Panc1 (cell line): ENCODE measurements around the gene PTK6. TPM values are rescaled to one million over a fixed set of nuclear protein-coding genes. Genes with fewer than 3 reads are reported as not detected.
A peak's percentile ranks its signal among the peaks of the same experiment; 100 is the strongest.

ENCODE experiments used
- ATAC-seq: fragments of 200-7000 bp; cut with Tn5 transposase; 2 replicates; pipeline ENCODE4 v1.9.1; 2020; ENCODE audit warnings: mild to moderate bottlenecking, moderate library complexity
- Bru-seq: library from RNA; stranded (reverse); fragments of 400-500 nt; gene quantifications from one replicate; lab custom pipeline; 2021; lab: Mats Ljungman, UMichigan
- BruChase-seq, 2 experiments: library from RNA; stranded (reverse); fragments of 400-500 nt; gene quantifications; one replicate each; lab custom pipeline; 2021; lab: Mats Ljungman, UMichigan
- BruUV-seq: library from RNA; stranded (reverse); fragments of 400-500 nt; replicated peaks from 2 replicates; lab custom pipeline; 2021; lab: Mats Ljungman, UMichigan
- CTCF ChIA-PET: fragments of 300-600 bp; sonication (Branson Sonifier 250); formaldehyde crosslinking; loops from one replicate; lab custom pipeline; 2022; ENCODE audit warnings: antibody characterized with exemption; lab: Charles Lee
- POLR2A ChIA-PET: fragments of 300-600 bp; sonication (Branson Sonifier 250); formaldehyde crosslinking; loops from one replicate; lab custom pipeline; 2022; ENCODE audit warnings: antibody characterized with exemption; lab: Charles Lee
- DNase-seq: peaks from one replicate; pipeline ENCODE4 v3.0.0-alpha.2; 2010; ENCODE audit warnings: low read depth, low spot score
- H3K27ac ChIP-seq: 2 replicates; pipeline ENCODE4 v1.5.1; 2011; ENCODE audit warnings: mild to moderate bottlenecking, low read length, inconsistent platforms
- H3K27me3 ChIP-seq: fragments of 200-500 bp; sonication (Bioruptor generic); 2 replicates; pipeline ENCODE4 v1.6.0; 2014; ENCODE audit warnings: low read length, inconsistent platforms; ENCODE audit not compliant: control insufficient read depth, insufficient read depth
- H3K36me3 ChIP-seq: fragments of 200-500 bp; sonication (Bioruptor generic); 2 replicates; pipeline ENCODE4 v1.5.1; 2014; ENCODE audit warnings: inconsistent platforms, mild to moderate bottlenecking, low read length, moderate library complexity; ENCODE audit not compliant: control insufficient read depth, insufficient read depth
- H3K4me1 ChIP-seq: 2 replicates; pipeline ENCODE4 v1.5.1; 2011; ENCODE audit warnings: inconsistent platforms, mild to moderate bottlenecking, low read length, moderate library complexity; ENCODE audit not compliant: control insufficient read depth, insufficient read depth
- H3K4me3 ChIP-seq, 2 experiments: 2 replicates each; pipeline ENCODE4 v1.5.1; 2011 to 2012; ENCODE audit warnings: low read depth in 2 of 2, low read length in 2 of 2, mild to moderate bottlenecking in 2 of 2, inconsistent platforms in 1 of 2, moderate library complexity in 1 of 2
- H3K9me3 ChIP-seq: fragments of 200-500 bp; sonication (Bioruptor generic); 2 replicates; pipeline ENCODE4 v1.5.1; 2014; ENCODE audit warnings: low read depth, mild to moderate bottlenecking, inconsistent platforms, low read length, moderate library complexity; ENCODE audit not compliant: control insufficient read depth, insufficient read depth
- CTCF ChIP-seq: fragments of 450-650 bp; IDR thresholded peaks from 2 replicates; pipeline ENCODE4 v1.5.1; 2017; ENCODE audit warnings: mild to moderate bottlenecking
- POLR2AphosphoS5 ChIP-seq: IDR thresholded peaks from 2 replicates; pipeline ENCODE4 v1.6.1; 2012; ENCODE audit warnings: mild to moderate bottlenecking, low read depth, low read length, moderate library complexity
- REST ChIP-seq, 2 experiments: IDR thresholded peaks; 2 replicates each; pipeline ENCODE4 v1.6.1; 2011 to 2012; ENCODE audit warnings: low read depth in 2 of 2, control low read depth in 1 of 2, low read length in 1 of 2, mild to moderate bottlenecking in 1 of 2, moderate library complexity in 1 of 2; ENCODE audit not compliant: insufficient read depth in 1 of 2
- SIN3A ChIP-seq: IDR thresholded peaks from 2 replicates; pipeline ENCODE4 v1.6.1; 2012; ENCODE audit warnings: low read depth, mild to moderate bottlenecking, low read length, moderate library complexity, borderline replicate concordance; ENCODE audit not compliant: insufficient read depth
- TCF7L2 ChIP-seq: IDR thresholded peaks from 2 replicates; pipeline ENCODE4 v1.6.1; 2011; ENCODE audit warnings: mild to moderate bottlenecking, low read depth, low read length, inconsistent platforms
- in situ Hi-C: cut with HindIII; loops from 2 replicates; pipeline ENCODE4 v1.10.0; 2016; ENCODE audit warnings: low sequenced_read_pairs, low pct_unique_long_range_greater_than_20kb
- intact Hi-C: fragments of 100-400 bp; cut with micrococcal nuclease; formaldehyde crosslinking; loops from one replicate; pipeline ENCODE4 v1.10.0; 2022; ENCODE audit not compliant: unreplicated experiment
- long read RNA-seq: library from polyadenylated mRNA; unstranded; transcript quantifications from one replicate; pipeline ENCODE4 v2.0.0, GENCODE V29; 2021; ENCODE audit not compliant: unreplicated experiment
- polyA plus RNA-seq: library from polyadenylated mRNA; unstranded; fragments of >200 nt; gene quantifications from one replicate; pipeline ENCODE4 v1.2.1, GENCODE V29; 2012; ENCODE audit warnings: missing spikeins; ENCODE audit not compliant: insufficient read length
- total RNA-seq: library from RNA; stranded (reverse); gene quantifications from one replicate; pipeline ENCODE4 v1.2.1, GENCODE V29; 2021; ENCODE audit not compliant: unreplicated experiment

Gene PTK6
- 6.5 TPM for total RNA-seq
- 9.7 TPM for polyA plus RNA-seq
- Bru-seq, nascent RNA = percentile 54 among the genes with signal in this experiment
- percentile 62 among the genes with signal in this experiment for BruChase-seq, experiment 1, labeled RNA remaining after a 2-hour chase
- percentile 64 among the genes with signal in this experiment for BruChase-seq, experiment 2, labeled RNA remaining after a 6-hour chase
- long read RNA-seq, partial matches to known transcripts = 1 of 14 reads
- long read RNA-seq, other reads (novel, unspliced or antisense) = 12 of 14 reads

GRCh38 chr20:63536997-63537524 lies at the start of gene PTK6:
PTK6 (minus strand) TSS chr20:63537376; CDS start chr20:63537314, 62 bp downstream.
- intact Hi-C loops = no loop called here
- peaks cover 17% of the 10 kb centered on the region for H3K4me1 ChIP-seq
- ChIA-PET POLR2A (interaction anchor here (1.4 kb wide), 1 partner anchor 16 kb away, joined by 5 read pairs; the partner anchor contains the start of gene PPDPF), CTCF (interaction anchor here (0.5 to 3.1 kb wide), 8 partner anchors 16 to 420 kb away, joined by 3 to 12 read pairs (median 4); partner anchors contain the start of genes PPDPF and UCKL1)
- DNase-seq (no peak), ATAC-seq (peak; percentile 63)
- H3K36me3 ChIP-seq = no peaks in the 10 kb centered on the region
- in situ Hi-C loops = loop anchor here (10.0 kb wide), 1 partner anchor 58 kb away; no protein-coding TSS in a partner anchor
- no peaks in the 10 kb centered on the region for H3K9me3 ChIP-seq
- BruUV-seq = TSS peak; percentile 80
- peak within 1 kb of the TSS; percentile 88 for H3K27ac ChIP-seq
- TF ChIP-seq POLR2AphosphoS5 = no peak
- TF ChIP-seq SIN3A = no peak
- no peak for TF ChIP-seq TCF7L2
- TF ChIP-seq CTCF = no peak
- TF ChIP-seq REST (IDR thresholded peaks at IDR 0.05; ENCODE audit: insufficient read depth in 1 of 2, low read depth in 2 of 2, low read length in 1 of 2) = no peak
- peak within 1 kb of the TSS; percentile 46 to 70 for H3K4me3 ChIP-seq
- H3K27me3 ChIP-seq = no peaks in the 10 kb centered on the region

GRCh38 chr20:63586797-63587196 lies 49.6 kb upstream of the PTK6 start:
- Histone ChIP-seq H3K27me3 (no peaks in the 10 kb centered on the region), H3K9me3 (no peaks in the 10 kb centered on the region), H3K36me3 (no peaks in the 10 kb centered on the region), H3K27ac (no peak overlapping the region), H3K4me1 (no peaks in the 10 kb centered on the region), H3K4me3 (no peak overlapping the region)
- no peak for TF ChIP-seq POLR2AphosphoS5
- no peak for TF ChIP-seq SIN3A
- TF ChIP-seq CTCF = no peak
- TF ChIP-seq TCF7L2 = no peak
- TF ChIP-seq REST (IDR thresholded peaks at IDR 0.05; ENCODE audit: insufficient read depth in 1 of 2, low read depth in 2 of 2, low read length in 1 of 2) = no peak
- intact Hi-C loops (no loop called here), in situ Hi-C loops (no loop called here)
- BruUV-seq = no TSS peak
- DNase-seq (no peak), ATAC-seq (no peak)
- ChIA-PET CTCF (no interaction called here), POLR2A (no interaction called here)
